Inflammatory macrophage treated with lipopolysaccharide for 1 hour (primary cell): Measurements from ENCODE around the gene MYO1D.

ENCODE experiments used
- DNase-seq, 2 donors: peaks; one replicate each; pipeline ENCODE4 v3.0.0-alpha.2; 2020 to 2022

MYO1D gene

GRCh38 chr17:32520737-32521404 lies 356.1 kb downstream of the MYO1D start:
- no peak for DNase-seq

- peak; percentile 21 to 79 for DNase-seq
Measured at GRCh38 chr17:32520104-32520701, 356.7 kb downstream of the MYO1D start.

- peak in 1 of 2 donors; percentile 6 for DNase-seq
Measured at GRCh38 chr17:32519228-32520103, 357.5 kb downstream of the MYO1D start.

- DNase-seq, result no peak
Measured at GRCh38 chr17:32518646-32519227, 358.2 kb downstream of the MYO1D start.

- no peak for DNase-seq
Measured at GRCh38 chr17:32517982-32518381, 358.9 kb downstream of the MYO1D start.

- peak in 1 of 2 donors; percentile 17 for DNase-seq
Measured at GRCh38 chr17:32516940-32517701, 359.8 kb downstream of the MYO1D start.

- no peak for DNase-seq
Measured at GRCh38 chr17:32516450-32516849, 360.5 kb downstream of the MYO1D start.

GRCh38 chr17:32515677-32516383 lies 361.1 kb downstream of the MYO1D start:
- no peak for DNase-seq

GRCh38 chr17:32514606-32515005 lies 362.3 kb downstream of the MYO1D start:
- no peak for DNase-seq

GRCh38 chr17:32513579-32513978 lies 363.3 kb downstream of the MYO1D start:
- no peak for DNase-seq

GRCh38 chr17:32512328-32512727 lies 364.6 kb downstream of the MYO1D start:
- no peak for DNase-seq

- no peak for DNase-seq
Measured at GRCh38 chr17:32510466-32510865, 366.5 kb downstream of the MYO1D start.

GRCh38 chr17:32508926-32509325 lies 368.0 kb downstream of the MYO1D start:
- no peak for DNase-seq

- peak; percentile 40 to 44 for DNase-seq
Measured at GRCh38 chr17:32504166-32504990, 372.5 kb downstream of the MYO1D start.

GRCh38 chr17:32503251-32504165 lies 373.4 kb downstream of the MYO1D start:
- peak; percentile 70 to 89 for DNase-seq

GRCh38 chr17:32502710-32503109 lies 374.2 kb downstream of the MYO1D start:
- no peak for DNase-seq

- DNase-seq, result no peak
Measured at GRCh38 chr17:32502013-32502412, 374.9 kb downstream of the MYO1D start.

GRCh38 chr17:32498391-32498790 lies 378.5 kb downstream of the MYO1D start:
- no peak for DNase-seq

GRCh38 chr17:32497431-32498205 lies 379.3 kb downstream of the MYO1D start:
- DNase-seq, result no peak
